Peyer's patch (tissue), 4 donors: ENCODE measurements around the gene OTOP2. TPM values are rescaled to one million over a fixed set of nuclear protein-coding genes. Genes with fewer than 3 reads are reported as not detected.

ENCODE experiments used
- DNase-seq, 3 donors: peaks; one replicate each; pipeline ENCODE4 v3.0.0-alpha.2; 2017 to 2019
- H3K27ac ChIP-seq, 4 donors: fragments of 200-600 bp; sonication (generic); one replicate each; pipeline ENCODE4 v1.5.1; 2016 to 2019
- H3K27me3 ChIP-seq, 2 donors: fragments of 200-600 bp; sonication (generic); one replicate each; pipeline ENCODE4 v1.5.1; 2019
- H3K36me3 ChIP-seq, 3 donors: fragments of 200-600 bp; sonication (generic); one replicate each; pipeline ENCODE4 v1.5.1; 2016 to 2019
- H3K4me1 ChIP-seq, 4 donors: fragments of 200-600 bp; sonication (generic); one replicate each; pipeline ENCODE4 v1.5.1; 2016 to 2019
- H3K4me3 ChIP-seq, 4 donors: fragments of 200-600 bp; sonication (generic); 1 replicate in 3 of 4; 2 replicates in 1 of 4; pipeline ENCODE4 v1.5.1; 2016 to 2019; ENCODE audit warnings: mild to moderate bottlenecking in 1 of 4
- H3K9me3 ChIP-seq, 4 donors: fragments of 200-600 bp; sonication (generic); one replicate each; pipeline ENCODE4 v1.5.1; 2016 to 2019; ENCODE audit warnings: mild to moderate bottlenecking in 1 of 4
- CTCF ChIP-seq, 6 experiments: fragments of 450-650 bp in 4 of 6; fragments of 200-600 bp in 2 of 6; sonication (generic) in 1 of 6; IDR thresholded peaks; one replicate each; pipeline ENCODE4 v1.5.1; 2017 to 2019; ENCODE audit warnings: antibody characterized with exemption in 6 of 6, mild to moderate bottlenecking in 3 of 6, moderate library complexity in 1 of 6
- POLR2A ChIP-seq, 2 donors: fragments of 450-650 bp; IDR thresholded peaks; one replicate each; pipeline ENCODE4 v1.5.1; 2017; ENCODE audit warnings: antibody characterized with exemption in 2 of 2, mild to moderate bottlenecking in 2 of 2, moderate library complexity in 2 of 2
- total RNA-seq, 4 donors: library from RNA; depleted of rRNA; stranded (reverse); fragments of >200 nt; gene quantifications; one replicate each; pipeline ENCODE4 v1.1.0, GENCODE V29; 2016

OTOP2 gene
- total RNA-seq, 4 donors from 2014 or later, result 4.6 to 11.9 (median 8.8) TPM; not detected in 1

- no peaks in the 10 kb centered on the region for H3K36me3 ChIP-seq
- H3K4me3 ChIP-seq, result no peak overlapping the region
- no peak for DNase-seq
- no peak for TF ChIP-seq POLR2A (IDR thresholded peaks at IDR 0.05)
- no peaks in the 10 kb centered on the region for H3K9me3 ChIP-seq
- peaks cover 0 to 23% of the 10 kb centered on the region in 2 donors for H3K27me3 ChIP-seq
- peaks cover 4 to 25% (median 18%) of the 10 kb centered on the region in 4 donors for H3K4me1 ChIP-seq
- no peak overlapping the region for H3K27ac ChIP-seq
Measured at GRCh38 chr17:74920642-74921025, 3.4 kb upstream of the OTOP2 start.

GRCh38 chr17:74921026-74921681 lies 2.9 kb upstream of the OTOP2 start:
- H3K4me1 ChIP-seq, result peaks cover 4 to 25% (median 18%) of the 10 kb centered on the region in 4 donors
- H3K27me3 ChIP-seq, result peaks cover 0 to 23% of the 10 kb centered on the region in 2 donors
- no peaks in the 10 kb centered on the region for H3K9me3 ChIP-seq
- H3K4me3 ChIP-seq, result no peak overlapping the region
- no peak for DNase-seq
- no peaks in the 10 kb centered on the region for H3K36me3 ChIP-seq
- TF ChIP-seq CTCF (IDR thresholded peaks at IDR 0.05) (no peak), POLR2A (IDR thresholded peaks at IDR 0.05) (no peak)
- no peak overlapping the region for H3K27ac ChIP-seq

- H3K27ac ChIP-seq, result no peak overlapping the region
- H3K36me3 ChIP-seq, result no peaks in the 10 kb centered on the region
- peaks cover 4 to 25% (median 18%) of the 10 kb centered on the region in 4 donors for H3K4me1 ChIP-seq
- no peaks in the 10 kb centered on the region for H3K9me3 ChIP-seq
- no peak overlapping the region for H3K4me3 ChIP-seq
- TF ChIP-seq POLR2A (IDR thresholded peaks at IDR 0.05) (no peak), CTCF (IDR thresholded peaks at IDR 0.05) (no peak)
- no peak for DNase-seq
- peaks cover 0 to 23% of the 10 kb centered on the region in 2 donors for H3K27me3 ChIP-seq
Measured at GRCh38 chr17:74921769-74922168, 2.3 kb upstream of the OTOP2 start.

DNA sequence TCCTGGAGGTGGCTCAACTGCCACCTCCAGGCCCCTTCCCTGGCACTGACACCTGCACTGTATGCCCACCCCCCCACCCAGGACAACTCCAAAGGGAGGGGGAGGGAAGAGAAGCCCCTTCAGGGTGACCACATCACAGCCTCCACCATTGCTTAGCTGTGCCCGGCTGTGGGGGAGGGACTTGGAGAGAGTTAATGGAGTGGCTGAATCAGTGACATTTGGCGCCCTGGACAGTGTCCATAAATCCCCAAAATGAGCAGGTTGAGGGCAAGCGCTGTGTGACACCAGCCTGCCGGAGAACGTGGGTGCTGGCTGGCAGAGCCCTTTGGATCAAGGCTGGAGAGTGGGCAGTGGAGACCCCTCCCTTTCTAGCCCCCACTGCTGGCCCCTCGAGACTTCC lies 1.9 kb upstream of the OTOP2 start:
- Histone ChIP-seq H3K9me3 (no peaks in the 10 kb centered on the region), H3K4me1 (peaks cover 4 to 25% (median 18%) of the 10 kb centered on the region in 4 donors), H3K36me3 (no peaks in the 10 kb centered on the region), H3K27me3 (peaks cover 0 to 23% of the 10 kb centered on the region in 2 donors), H3K27ac (no peak overlapping the region), H3K4me3 (peak overlapping the region in 1 of 4 donors; percentile 47)
- DNase-seq, result no peak
- no peak for TF ChIP-seq CTCF (IDR thresholded peaks at IDR 0.05)
- no peak for TF ChIP-seq POLR2A (IDR thresholded peaks at IDR 0.05)

- Histone ChIP-seq H3K27ac (no peak within 1 kb of the TSS), H3K4me1 (peaks cover 4 to 25% (median 18%) of the 10 kb centered on the region in 4 donors), H3K9me3 (no peaks in the 10 kb centered on the region), H3K27me3 (peaks cover 0 to 23% of the 10 kb centered on the region in 2 donors), H3K36me3 (no peaks in the 10 kb centered on the region), H3K4me3 (peak within 1 kb of the TSS; percentile 15 to 51 (median 44))
- no peak for DNase-seq
- TF ChIP-seq POLR2A (IDR thresholded peaks at IDR 0.05), result no peak
- TF ChIP-seq CTCF (IDR thresholded peaks at IDR 0.05), result no peak
Measured at GRCh38 chr17:74922694-74923537, 1.2 kb upstream of the OTOP2 start, which contains the start of gene USH1G. Gene USH1G (minus strand): TSS chr17:74923255. CDS start chr17:74923073, 182 bp downstream.
